GM21526 (cell line): Measurements from ENCODE around the gene RTN4RL2.

ENCODE experiments used
- ATAC-seq: cut with Tn5 transposase; IDR thresholded peaks from one replicate; pipeline ENCODE4 v1.9.1; 2021; ENCODE audit warnings: moderate library complexity; ENCODE audit not compliant: unreplicated experiment, low FRiP score

The RTN4RL2 gene

GRCh38 chr11:57477507-57478189 is 17.3 kb downstream of the RTN4RL2 start:
- no peak for ATAC-seq

- ATAC-seq, result no peak
Observed at GRCh38 chr11:57479021-57479663, 18.8 kb downstream of the RTN4RL2 start.

GRCh38 chr11:57479911-57480310 is 19.6 kb downstream of the RTN4RL2 start:
- no peak for ATAC-seq

- ATAC-seq, result peak; percentile 36
Observed at GRCh38 chr11:57480409-57481137, 20.2 kb downstream of the RTN4RL2 start.

- no peak for ATAC-seq
Observed at GRCh38 chr11:57481315-57481714, 21.0 kb downstream of the RTN4RL2 start.

- no peak for ATAC-seq
Observed at GRCh38 chr11:57481915-57482781, 21.8 kb downstream of the RTN4RL2 start.

- ATAC-seq, result no peak
Observed at GRCh38 chr11:57482782-57483561, 22.6 kb downstream of the RTN4RL2 start.

- ATAC-seq, result no peak
Observed at GRCh38 chr11:57483562-57483918, 23.2 kb downstream of the RTN4RL2 start.

- peak; percentile 58 for ATAC-seq
Observed at GRCh38 chr11:57484141-57484710, 23.9 kb downstream of the RTN4RL2 start.

- ATAC-seq, result no peak
Observed at GRCh38 chr11:57485217-57485990, 25.1 kb downstream of the RTN4RL2 start.

- ATAC-seq, result no peak
Observed at GRCh38 chr11:57487021-57487778, 26.9 kb downstream of the RTN4RL2 start.

GRCh38 chr11:57487920-57488659 is 27.8 kb downstream of the RTN4RL2 start:
- no peak for ATAC-seq

GRCh38 chr11:57490456-57491248 is 30.3 kb downstream of the RTN4RL2 start:
- no peak for ATAC-seq

GRCh38 chr11:57491371-57492061 is 31.2 kb downstream of the RTN4RL2 start:
- ATAC-seq, result no peak

GRCh38 chr11:57493507-57494503 is 33.5 kb downstream of the RTN4RL2 start:
- ATAC-seq, result peak; percentile 68
